Measurements from ENCODE around the gene TRAPPC10.

TRAPPC10 gene

GRCh38 chr21:44011579-44012473, at the start of gene TRAPPC10:
TRAPPC10 (plus strand) TSS chr21:44012309; CDS start chr21:44012494, 185 bp downstream.
- peak; percentile 42 for DNase-seq

GRCh38 chr21:43965911-43966585, 46.1 kb upstream of the TRAPPC10 start:
- no peak for DNase-seq

- no peak for DNase-seq
These were observed 45.1 kb upstream of the TRAPPC10 start for GRCh38 chr21:43966946-43967512.

GRCh38 chr21:43967981-43968380, 44.1 kb upstream of the TRAPPC10 start:
- DNase-seq, result no peak

- no peak for DNase-seq
These were observed 43.5 kb upstream of the TRAPPC10 start for GRCh38 chr21:43968410-43969114.

GRCh38 chr21:43969115-43969444, 43.0 kb upstream of the TRAPPC10 start:
- no peak for DNase-seq

GRCh38 chr21:43970551-43970950, 41.6 kb upstream of the TRAPPC10 start:
- no peak for DNase-seq

- no peak for DNase-seq
These were observed 40.7 kb upstream of the TRAPPC10 start for GRCh38 chr21:43971201-43971991.

GRCh38 chr21:43971992-43972255, 40.2 kb upstream of the TRAPPC10 start:
- no peak for DNase-seq

GRCh38 chr21:43972850-43973633, 39.1 kb upstream of the TRAPPC10 start:
- no peak for DNase-seq

- DNase-seq, result no peak
These were observed 38.5 kb upstream of the TRAPPC10 start for GRCh38 chr21:43973634-43973955.

- DNase-seq, result no peak
These were observed 37.2 kb upstream of the TRAPPC10 start for GRCh38 chr21:43974791-43975468.

- DNase-seq, result peak; percentile 23
These were observed 36.5 kb upstream of the TRAPPC10 start for GRCh38 chr21:43975469-43976098.

- no peak for DNase-seq
These were observed 35.4 kb upstream of the TRAPPC10 start for GRCh38 chr21:43976661-43977060.

- no peak for DNase-seq
These were observed 34.0 kb upstream of the TRAPPC10 start for GRCh38 chr21:43978060-43978459.

- no peak for DNase-seq
These were observed 32.5 kb upstream of the TRAPPC10 start for GRCh38 chr21:43979654-43980053.

GRCh38 chr21:43981151-43981870, 30.8 kb upstream of the TRAPPC10 start:
- no peak for DNase-seq

GRCh38 chr21:43981871-43982210, 30.3 kb upstream of the TRAPPC10 start:
- DNase-seq, result no peak

- DNase-seq, result no peak
These were observed 29.5 kb upstream of the TRAPPC10 start for GRCh38 chr21:43982489-43983078.

GRCh38 chr21:43983390-43983789, 28.7 kb upstream of the TRAPPC10 start:
- DNase-seq, result no peak
